B cell (primary cell): ENCODE data around the gene FADD. TPM values are rescaled to one million over a fixed set of nuclear protein-coding genes. Genes with fewer than 3 reads are reported as not detected.

Experiments
- ATAC-seq: fragments of 200-7000 bp; cut with Tn5 transposase; one replicate; pipeline ENCODE4 v1.10.0; 2021; ENCODE audit warnings: low read depth, mild to moderate bottlenecking, moderate number of reproducible peaks, moderate library complexity
- CTCF ChIA-PET: fragments of 350-600 bp; sonication (Branson Sonifier 250); formaldehyde crosslinking; loops from one replicate; lab custom pipeline; 2021; ENCODE audit warnings: antibody characterized with exemption, inconsistent platforms; lab: Charles Lee
- POLR2A ChIA-PET: fragments of 350-600 bp; sonication (Branson Sonifier 250); formaldehyde crosslinking; loops from one replicate; lab custom pipeline; 2021; ENCODE audit warnings: antibody characterized with exemption; lab: Charles Lee
- DNase-seq: peaks from one replicate; pipeline ENCODE4 v3.0.0; 2013
- H2AFZ ChIP-seq: 2 replicates; pipeline ENCODE4 v1.6.1; 2012; ENCODE audit warnings: mild to moderate bottlenecking, low read depth, low read length; ENCODE audit not compliant: insufficient read depth, poor library complexity, severe bottlenecking
- H3K27ac ChIP-seq, 2 donors: 1 replicate in 1 of 2; 2 replicates in 1 of 2; pipeline ENCODE4 v1.5.1; 2012 to 2013; ENCODE audit warnings: low read length in 2 of 2, mild to moderate bottlenecking in 2 of 2, moderate library complexity in 1 of 2
- H3K27me3 ChIP-seq, 4 experiments: fragments of 200-600 bp in 1 of 4; sonication (generic) in 1 of 4; replicated peaks in 1 of 4; 1 replicate in 2 of 4; 2 replicates in 2 of 4; pipeline versions ENCODE4 v1.6.1 to v1.7.0; 2013 to 2016; ENCODE audit warnings: low read length in 3 of 4, mild to moderate bottlenecking in 2 of 4, mixed read lengths in 1 of 4, moderate library complexity in 1 of 4; ENCODE audit not compliant: insufficient read depth in 4 of 4, control insufficient read depth in 3 of 4; ENCODE audit errors: control extremely low read depth in 1 of 4
- H3K36me3 ChIP-seq, 2 experiments: replicated peaks in 1 of 2; 1 replicate in 1 of 2; 2 replicates in 1 of 2; pipeline versions ENCODE4 v1.6.1 to v1.7.1; 2013; ENCODE audit warnings: low read length in 1 of 2; ENCODE audit not compliant: insufficient read depth in 2 of 2, control insufficient read depth in 1 of 2; ENCODE audit errors: control extremely low read depth in 1 of 2, extremely low read depth in 1 of 2
- H3K4me1 ChIP-seq, 2 donors: fragments of 200-600 bp in 1 of 2; sonication (generic) in 1 of 2; 1 replicate in 1 of 2; 2 replicates in 1 of 2; pipeline versions ENCODE4 v1.5.1 to v1.6.1; 2013 to 2017; ENCODE audit warnings: low read length in 2 of 2; ENCODE audit not compliant: control insufficient read depth in 2 of 2, insufficient read depth in 2 of 2
- H3K4me2 ChIP-seq: replicated peaks from 2 replicates; pipeline ENCODE3; 2012; ENCODE audit warnings: mild to moderate bottlenecking, low read depth, low read length; ENCODE audit not compliant: poor library complexity, severe bottlenecking
- H3K4me3 ChIP-seq, 5 experiments: fragments of 200-600 bp in 1 of 5; sonication (generic) in 1 of 5; 1 replicate in 3 of 5; 2 replicates in 2 of 5; pipeline versions ENCODE4 v1.5.1 to v1.7.0; 2011 to 2016; ENCODE audit warnings: low read length in 4 of 5, mild to moderate bottlenecking in 4 of 5, low read depth in 2 of 5, control low read depth in 1 of 5, moderate library complexity in 1 of 5; ENCODE audit not compliant: insufficient read depth in 1 of 5; ENCODE audit errors: control extremely low read depth in 1 of 5, extremely low read depth in 1 of 5
- H3K79me2 ChIP-seq: fragments of 200-600 bp; sonication (generic); one replicate; pipeline ENCODE4 v1.6.0; 2016; ENCODE audit warnings: low read length; ENCODE audit not compliant: control insufficient read depth, insufficient read depth
- H3K9ac ChIP-seq: fragments of 200-600 bp; sonication (generic); 2 replicates; pipeline ENCODE4 v1.6.1; 2017; ENCODE audit warnings: mild to moderate bottlenecking, low read length, moderate library complexity
- H3K9me3 ChIP-seq, 3 donors: one replicate each; pipeline versions ENCODE4 v1.6.1 to v1.7.1; 2013; ENCODE audit warnings: low read length in 2 of 3; ENCODE audit not compliant: control insufficient read depth in 2 of 3, insufficient read depth in 1 of 3; ENCODE audit errors: control extremely low read depth in 1 of 3
- H4K20me1 ChIP-seq: 2 replicates; pipeline ENCODE4 v1.6.0; 2012; ENCODE audit warnings: mild to moderate bottlenecking, low read length; ENCODE audit not compliant: insufficient read depth, control insufficient read depth, poor library complexity, severe bottlenecking
- H3K27ac Mint-ChIP-seq: one replicate; pipeline ENCODE4 v1.8.0; 2021; ENCODE audit warnings: mixed read lengths
- H3K27me3 Mint-ChIP-seq: one replicate; pipeline ENCODE4 v1.8.0; 2021; ENCODE audit warnings: mixed read lengths
- H3K4me1 Mint-ChIP-seq: one replicate; pipeline ENCODE4 v1.8.0; 2021; ENCODE audit warnings: mixed read lengths
- H3K4me3 Mint-ChIP-seq: one replicate; pipeline ENCODE4 v1.8.0; 2021; ENCODE audit warnings: mixed read lengths
- H3K9me3 Mint-ChIP-seq: one replicate; pipeline ENCODE4 v1.8.0; 2022; ENCODE audit warnings: mixed read lengths; ENCODE audit not compliant: insufficient read depth
- EZH2 ChIP-seq: IDR thresholded peaks from 2 replicates; pipeline ENCODE4 v1.6.1; 2012; ENCODE audit warnings: borderline replicate concordance, low read depth, mild to moderate bottlenecking, moderate library complexity, low read length; ENCODE audit not compliant: insufficient read depth, poor library complexity, severe bottlenecking
- WGBS: methylation state at CpG from one replicate; pipeline ENCODE4 v1.1.5; 2013; ENCODE audit warnings: missing lambda C conversion rate; ENCODE audit not compliant: insufficient coverage; 5-methylcytosine and 5-hydroxymethylcytosine counted together
- intact Hi-C: fragments of 100-400 bp; cut with micrococcal nuclease; formaldehyde crosslinking; loops from one replicate; pipeline ENCODE4 v1.10.0; 2022
- polyA plus RNA-seq: library from polyadenylated mRNA; depleted of rRNA; stranded (reverse); fragments of >200 nt; gene quantifications from 2 replicates; pipeline ENCODE4 v1.2.3, GENCODE V29; 2012
- total RNA-seq, 2 donors: library from RNA; stranded (reverse); fragments of 120-200 nt in 1 of 2; gene quantifications; 1 replicate in 1 of 2; 2 replicates in 1 of 2; pipeline versions ENCODE4 v1.2.3 to v1.2.4, GENCODE V29; 2013 to 2022
- TF ChIP-seq, protein P1 (sequence below): fragments of 200-600 bp; IDR thresholded peaks from one replicate; pipeline ENCODE4 v1.8.0; 2022; ENCODE audit warnings: antibody characterized with exemption, mild to moderate bottlenecking

Gene FADD
- total and polyA plus RNA-seq, 2 donors (not counting 1 experiment from before 2014, with no cell fraction given): 5.4 to 26.6 TPM

- POLR2A ChIA-PET: no interaction called here
- ATAC-seq: no peak
Measured at GRCh38 chr11:70167120-70167519, 36.0 kb upstream of the FADD start.

GRCh38 chr11:70167723-70168404, 35.2 kb upstream of the FADD start:
- 86% methylated on average over 17 of the region's 17 CpGs for WGBS
- Mint-ChIP-seq H3K27ac (no peak overlapping the region), H3K9me3 (no peaks in the 10 kb centered on the region), H3K27me3 (peaks cover 6% of the 10 kb centered on the region), H3K4me3 (no peak overlapping the region), H3K4me1 (no peaks in the 10 kb centered on the region)
- Histone ChIP-seq H3K4me1 (no peaks in the 10 kb centered on the region), H3K4me3 (no peak overlapping the region), H3K36me3 (no peaks in the 10 kb centered on the region), H3K79me2 (no peaks in the 10 kb centered on the region), H3K4me2 (no peak overlapping the region), H4K20me1 (no peaks in the 10 kb centered on the region), H3K9me3 (no peaks in the 10 kb centered on the region), H3K9ac (no peak overlapping the region), H3K27me3 (no peaks in the 10 kb centered on the region), H2AFZ (no peak overlapping the region), H3K27ac (no peak overlapping the region)
- TF ChIP-seq, protein P1, sequence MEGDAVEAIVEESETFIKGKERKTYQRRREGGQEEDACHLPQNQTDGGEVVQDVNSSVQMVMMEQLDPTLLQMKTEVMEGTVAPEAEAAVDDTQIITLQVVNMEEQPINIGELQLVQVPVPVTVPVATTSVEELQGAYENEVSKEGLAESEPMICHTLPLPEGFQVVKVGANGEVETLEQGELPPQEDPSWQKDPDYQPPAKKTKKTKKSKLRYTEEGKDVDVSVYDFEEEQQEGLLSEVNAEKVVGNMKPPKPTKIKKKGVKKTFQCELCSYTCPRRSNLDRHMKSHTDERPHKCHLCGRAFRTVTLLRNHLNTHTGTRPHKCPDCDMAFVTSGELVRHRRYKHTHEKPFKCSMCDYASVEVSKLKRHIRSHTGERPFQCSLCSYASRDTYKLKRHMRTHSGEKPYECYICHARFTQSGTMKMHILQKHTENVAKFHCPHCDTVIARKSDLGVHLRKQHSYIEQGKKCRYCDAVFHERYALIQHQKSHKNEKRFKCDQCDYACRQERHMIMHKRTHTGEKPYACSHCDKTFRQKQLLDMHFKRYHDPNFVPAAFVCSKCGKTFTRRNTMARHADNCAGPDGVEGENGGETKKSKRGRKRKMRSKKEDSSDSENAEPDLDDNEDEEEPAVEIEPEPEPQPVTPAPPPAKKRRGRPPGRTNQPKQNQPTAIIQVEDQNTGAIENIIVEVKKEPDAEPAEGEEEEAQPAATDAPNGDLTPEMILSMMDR: no peak
- ATAC-seq: no peak
- POLR2A ChIA-PET: no interaction called here
- DNase-seq: no peak
- CTCF ChIA-PET: no interaction called here
- intact Hi-C loops: no loop called here

More at GRCh38 chr11:70167120-70167519, 36.0 kb upstream of the FADD start:
- H3K36me3 ChIP-seq: no peaks in the 10 kb centered on the region
- no peak for DNase-seq
- H3K4me1 Mint-ChIP-seq: no peaks in the 10 kb centered on the region
- H3K27ac ChIP-seq: no peak overlapping the region
- H3K4me3 Mint-ChIP-seq: no peak overlapping the region
- CTCF ChIA-PET: no interaction called here
- intact Hi-C loops: no loop called here
- TF ChIP-seq, protein P1: no peak
- no peak for TF ChIP-seq EZH2
- H4K20me1 ChIP-seq: no peaks in the 10 kb centered on the region
- H3K9ac ChIP-seq: no peak overlapping the region
- no peaks in the 10 kb centered on the region for H3K4me1 ChIP-seq
- H3K27me3 ChIP-seq: no peaks in the 10 kb centered on the region
- WGBS: 82% methylated on average over 9 of the region's 9 CpGs
- H3K27ac Mint-ChIP-seq: no peak overlapping the region
- H3K9me3 Mint-ChIP-seq: no peaks in the 10 kb centered on the region
- no peak overlapping the region for H3K4me3 ChIP-seq
- no peak overlapping the region for H2AFZ ChIP-seq
- H3K4me2 ChIP-seq: no peak overlapping the region
- H3K79me2 ChIP-seq: no peaks in the 10 kb centered on the region
- H3K9me3 ChIP-seq: no peaks in the 10 kb centered on the region
- peaks cover 6% of the 10 kb centered on the region for H3K27me3 Mint-ChIP-seq
